Left ventricle myocardium superior (tissue), 1 donor: ENCODE data around the gene MRPL21. TPM values are rescaled to one million over a fixed set of nuclear protein-coding genes. Genes with fewer than 3 reads are reported as not detected.

ENCODE experiments used
- ATAC-seq: fragments of 200-7000 bp; cut with Tn5 transposase; one replicate; pipeline ENCODE4 v1.9.1; 2020; ENCODE audit warnings: mild to moderate bottlenecking, moderate library complexity
- DNase-seq: peaks from one replicate; pipeline ENCODE4 v3.0.0-alpha.2; 2020
- intact Hi-C: fragments of 100-400 bp; cut with micrococcal nuclease; formaldehyde crosslinking; loops from one replicate; pipeline ENCODE4 v1.11.0; 2022
- total RNA-seq: library from RNA; stranded (reverse); fragmentation: NEBNext Ultra II Directional; extraction: Animal tissue kit (Norgen Biotek cat#: 25700); gene quantifications from one replicate; pipeline ENCODE4 v1.2.1, GENCODE V29; 2021
- donor health status: DM: no; HTN: yes; CAD: no; lungs with severe emphysema.

The MRPL21 gene
- total RNA-seq, 1 donor from 2014 or later, result 106 TPM

DNA sequence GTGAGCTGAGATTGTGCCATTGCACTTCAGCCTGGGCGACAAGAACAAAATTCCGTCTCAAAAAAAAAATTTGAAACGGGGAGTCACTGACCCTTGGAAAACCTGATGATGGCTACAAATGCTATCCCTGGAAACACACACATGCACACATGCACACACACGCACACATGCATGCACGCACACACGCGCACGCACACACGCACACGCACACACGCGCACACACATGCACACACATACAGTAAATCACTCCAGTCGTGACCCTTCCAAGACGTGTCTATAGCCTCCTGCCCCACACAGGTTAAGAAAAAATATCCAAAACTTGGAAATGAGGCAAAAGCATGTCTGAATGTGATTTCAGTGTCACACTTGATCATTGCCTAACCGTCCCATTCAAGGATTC is 55.2 kb downstream of the MRPL21 start:
- intact Hi-C loops, result no loop called here
- DNase-seq (peak; percentile 7), ATAC-seq (no peak)

DNA sequence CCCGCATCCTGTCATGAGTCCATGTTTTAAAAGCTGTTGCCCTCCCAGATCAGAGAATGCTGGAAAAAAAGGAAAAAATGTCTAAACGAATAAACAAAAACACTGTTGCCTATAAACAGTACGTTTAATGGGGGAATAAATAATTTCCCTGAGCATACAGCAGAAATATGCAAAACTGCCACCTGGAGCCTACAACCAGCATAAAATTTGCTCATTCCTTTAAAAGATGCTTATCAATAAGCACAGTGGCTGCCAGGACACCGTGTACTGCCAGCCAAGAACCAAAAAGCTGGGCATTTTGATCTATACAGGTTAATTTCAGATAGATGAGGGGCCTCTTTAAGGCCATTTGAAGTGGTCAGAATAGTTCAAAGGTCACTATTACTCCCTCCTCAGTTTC is 56.2 kb downstream of the MRPL21 start:
- intact Hi-C loops, result no loop called here
- no peak for DNase-seq
- no peak for ATAC-seq

DNA sequence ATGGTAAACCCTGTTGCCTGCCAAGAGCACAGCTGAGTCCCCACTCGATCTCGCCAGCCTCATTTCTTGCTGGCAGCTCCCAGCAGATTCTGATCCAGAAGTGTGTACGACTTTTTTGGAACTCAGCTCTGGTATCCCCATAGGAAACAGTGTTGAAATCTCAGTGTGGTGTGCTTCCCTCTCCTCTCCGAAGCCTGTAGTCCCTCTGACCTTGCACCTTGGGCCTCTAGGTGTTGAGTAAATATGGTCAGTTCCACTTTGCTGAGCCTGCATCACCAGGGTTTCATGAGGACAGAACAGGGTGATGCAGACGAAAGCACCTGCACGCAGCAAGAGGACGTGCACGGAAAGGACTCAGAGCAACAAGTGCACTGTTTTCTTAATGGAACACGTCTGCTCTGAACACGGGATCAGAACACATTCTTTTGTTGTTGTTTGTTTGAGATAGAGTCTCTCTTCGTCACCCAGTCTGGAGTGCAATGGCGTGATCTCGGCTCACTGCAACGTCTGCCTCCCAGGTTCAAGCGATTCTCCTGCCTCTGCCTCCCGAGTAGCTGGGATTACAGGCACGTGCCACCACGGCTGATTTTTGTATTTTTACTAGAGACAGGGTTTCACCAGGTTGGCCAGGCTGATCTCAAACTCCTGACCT is 58.2 kb downstream of the MRPL21 start:
- intact Hi-C loops, result no loop called here
- DNase-seq (no peak), ATAC-seq (peak; percentile 7)

DNA sequence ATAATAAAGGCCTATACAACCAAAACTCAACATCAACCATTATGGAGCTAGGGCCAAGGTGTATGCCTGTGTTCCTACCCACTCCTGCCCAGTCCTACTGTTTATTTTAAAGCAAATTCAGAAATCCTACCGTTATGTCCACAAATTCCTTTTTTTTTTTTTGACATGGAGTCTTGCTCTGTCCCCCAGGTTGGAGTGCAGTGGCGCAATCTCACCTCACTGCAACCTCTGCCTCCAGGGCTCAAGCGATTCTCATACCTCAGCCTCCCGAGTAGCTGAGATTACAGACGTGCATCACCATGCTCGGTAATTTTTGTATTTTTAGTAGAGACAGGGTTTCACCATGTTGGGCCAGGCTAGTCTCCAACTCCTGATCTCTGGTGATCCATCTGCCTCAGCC is 58.8 kb downstream of the MRPL21 start:
- intact Hi-C loops, result no loop called here
- no peak for DNase-seq
- ATAC-seq, result no peak

DNA sequence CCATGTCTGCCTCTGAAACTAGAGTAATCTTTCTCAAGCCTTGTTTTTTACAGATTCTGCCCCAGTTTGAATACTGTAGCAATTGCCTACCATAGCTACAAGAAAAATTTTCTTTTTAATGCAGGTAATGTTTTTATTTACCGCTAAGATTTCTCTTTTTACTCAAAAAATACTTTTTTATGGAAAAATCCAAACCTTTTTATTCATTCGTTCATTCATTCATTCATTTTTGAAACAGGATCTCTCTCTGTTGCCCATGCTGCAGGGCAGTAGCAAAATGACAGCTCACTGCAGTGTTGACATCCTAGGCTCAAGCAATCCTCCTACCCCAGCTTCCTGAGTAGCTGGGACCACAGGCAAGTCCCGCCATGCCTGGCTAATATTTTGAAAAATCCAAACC is 59.3 kb downstream of the MRPL21 start:
- intact Hi-C loops, result no loop called here
- DNase-seq (no peak), ATAC-seq (no peak)

DNA sequence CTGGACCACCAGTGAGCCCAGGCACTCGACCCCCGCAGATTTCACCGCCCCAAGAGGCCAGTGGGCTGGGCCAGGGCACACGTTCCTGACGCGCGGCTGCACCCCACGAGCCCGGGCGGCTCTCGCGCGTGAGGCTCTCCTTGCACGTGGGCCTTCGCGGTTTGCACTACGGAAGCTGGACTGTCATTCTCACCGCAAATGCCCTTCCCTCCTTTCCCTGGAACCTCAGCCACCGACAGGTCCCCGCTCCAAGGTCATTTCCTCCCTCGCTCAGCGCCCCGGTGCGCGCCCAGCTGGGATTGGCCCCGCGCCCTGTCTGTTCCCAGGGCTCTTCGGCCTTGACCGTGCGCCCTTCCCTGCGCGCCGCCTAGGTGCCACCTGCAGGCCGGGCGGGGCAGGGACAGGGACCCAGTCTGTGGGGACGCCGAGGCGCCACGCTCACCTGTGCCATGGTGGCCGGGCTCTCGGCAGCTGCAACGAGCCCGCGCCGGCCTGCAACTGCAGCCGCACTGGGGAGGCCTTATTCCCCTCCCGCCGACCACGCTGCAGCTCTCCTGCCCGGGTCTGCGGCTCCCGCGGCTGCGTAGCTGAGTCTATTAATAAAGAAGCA is 59.8 kb downstream of the MRPL21 start:
- DNase-seq (peak; percentile 93), ATAC-seq (peak; percentile 67)
- intact Hi-C loops, result no loop called here

DNA sequence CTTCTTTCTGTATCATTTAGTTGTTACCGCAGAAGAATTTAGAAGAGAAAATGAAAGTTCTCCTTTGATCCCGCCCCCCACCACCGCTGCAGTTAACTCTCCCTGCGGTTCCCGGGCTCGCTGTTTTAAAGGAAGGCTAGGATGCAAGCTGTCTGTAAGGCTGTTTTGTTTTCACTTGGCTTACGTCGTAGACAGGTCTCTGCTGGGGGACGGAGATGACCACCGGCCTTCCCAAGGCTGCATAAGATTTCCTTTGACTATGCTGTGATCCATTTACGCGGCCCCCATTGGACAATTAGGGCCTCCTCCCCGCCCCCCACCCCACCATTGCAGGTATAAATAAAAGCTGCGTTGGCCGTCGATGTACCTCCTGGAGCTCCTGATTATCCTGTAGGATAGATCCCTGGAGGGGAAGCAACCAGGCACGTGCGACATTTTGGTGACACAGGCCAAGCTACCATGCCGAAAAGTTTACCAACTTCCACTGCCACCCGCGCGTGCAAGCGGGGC is 60.5 kb downstream of the MRPL21 start:
- intact Hi-C loops, result no loop called here
- ATAC-seq (no peak), DNase-seq (no peak)

DNA sequence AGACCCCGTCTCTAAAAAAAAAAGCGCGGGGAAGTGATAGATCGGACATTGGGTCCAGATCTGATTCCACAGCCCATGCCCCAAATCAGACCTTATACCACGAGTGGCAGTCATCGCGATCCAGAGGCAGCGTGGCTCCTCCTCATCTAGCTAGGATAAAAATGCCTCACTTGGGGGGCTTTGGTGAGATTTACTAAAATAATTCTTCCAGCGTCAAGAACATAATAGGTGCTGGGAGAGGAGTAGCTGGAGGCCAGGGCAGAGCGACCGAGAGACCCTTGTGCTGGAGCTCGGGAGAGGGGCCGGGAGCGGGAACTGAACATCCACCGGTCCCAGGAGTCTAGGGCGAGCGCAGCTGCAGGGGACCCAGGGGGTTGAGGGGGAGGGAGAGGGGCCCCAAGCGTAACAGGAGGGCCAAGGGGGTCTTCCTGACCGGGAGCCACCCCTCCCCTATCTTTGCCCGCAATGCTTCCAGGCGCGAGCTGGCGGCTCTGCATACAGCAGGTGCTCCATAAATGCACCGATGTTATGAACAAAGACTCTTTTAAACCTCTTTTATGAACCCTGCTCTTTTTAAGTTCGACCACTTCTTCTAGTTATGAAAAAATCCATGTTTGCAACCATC is 61.1 kb downstream of the MRPL21 start:
- ATAC-seq (no peak), DNase-seq (no peak)
- intact Hi-C loops, result no loop called here

DNA sequence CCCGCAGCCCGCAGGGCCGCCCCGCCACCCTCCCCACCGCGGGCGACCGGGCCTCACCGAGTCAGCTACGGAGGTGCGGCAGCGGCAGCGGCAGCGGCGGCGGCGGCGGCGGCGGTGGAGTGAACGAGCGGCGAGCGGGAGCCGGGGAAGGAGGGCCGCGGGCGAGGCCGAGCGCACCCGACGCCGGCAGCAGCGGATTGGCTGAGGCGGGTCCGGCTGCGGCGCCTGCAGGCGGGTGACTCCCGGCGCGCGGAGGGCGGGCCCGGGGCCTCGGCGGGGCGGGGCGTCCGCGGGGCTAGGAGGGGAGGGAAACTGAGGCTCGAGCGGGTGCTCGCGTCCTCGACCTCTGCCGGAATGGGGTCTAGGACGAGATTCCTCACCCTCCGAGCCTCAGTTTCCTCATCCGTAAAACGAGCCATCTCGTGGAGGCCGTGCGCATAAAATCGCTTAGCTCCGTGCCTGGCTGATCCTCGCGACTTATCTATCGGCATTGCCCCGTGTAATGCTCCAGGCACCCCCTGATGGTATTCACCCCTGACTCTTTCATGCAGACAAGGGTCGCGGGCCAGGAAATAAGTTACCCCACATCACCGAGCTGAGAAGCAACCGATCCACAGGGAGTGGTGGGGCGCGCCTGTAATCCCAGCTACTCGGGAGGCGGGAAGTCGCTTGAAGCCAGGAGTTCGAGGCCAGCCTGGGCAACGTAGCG is 61.8 kb downstream of the MRPL21 start, which contains the start of gene CPT1A:
CPT1A (minus strand) TSS at position 199 of the 709 bp plus-strand sequence. CDS start 26,442 bp downstream, outside the sequence.
- DNase-seq, result peak; percentile 91
- ATAC-seq, result peak; percentile 58
- intact Hi-C loops, result no loop called here

Other genes starting within 250 kb of the MRPL21 start
- not detected for gene GAL, start 219.3 kb downstream of the MRPL21 start, total RNA-seq
- gene TESMIN, start 152.3 kb downstream of the MRPL21 start, total RNA-seq, result 0.32 TPM
- 81.7 TPM for gene CPT1A, start 61.9 kb downstream of the MRPL21 start, total RNA-seq
- gene IGHMBP2, start 59 bp upstream of the MRPL21 start, total RNA-seq, result 14.7 TPM
- gene MRGPRD, start 77.2 kb upstream of the MRPL21 start, total RNA-seq, result not detected
- gene MRGPRF, start 109.4 kb upstream of the MRPL21 start, total RNA-seq, result 5.5 TPM
- gene TPCN2, start 145.1 kb upstream of the MRPL21 start, total RNA-seq, result 7.9 TPM